HG03159 (cell line): ENCODE results near the gene GAPDHS.
A peak's percentile ranks its signal among the peaks of the same experiment; 100 is the strongest.

Source experiments
- ATAC-seq: cut with Tn5 transposase; IDR thresholded peaks from one replicate; pipeline ENCODE4 v1.9.1; 2021; ENCODE audit warnings: mild to moderate bottlenecking, moderate library complexity; ENCODE audit not compliant: unreplicated experiment

The GAPDHS gene

DNA sequence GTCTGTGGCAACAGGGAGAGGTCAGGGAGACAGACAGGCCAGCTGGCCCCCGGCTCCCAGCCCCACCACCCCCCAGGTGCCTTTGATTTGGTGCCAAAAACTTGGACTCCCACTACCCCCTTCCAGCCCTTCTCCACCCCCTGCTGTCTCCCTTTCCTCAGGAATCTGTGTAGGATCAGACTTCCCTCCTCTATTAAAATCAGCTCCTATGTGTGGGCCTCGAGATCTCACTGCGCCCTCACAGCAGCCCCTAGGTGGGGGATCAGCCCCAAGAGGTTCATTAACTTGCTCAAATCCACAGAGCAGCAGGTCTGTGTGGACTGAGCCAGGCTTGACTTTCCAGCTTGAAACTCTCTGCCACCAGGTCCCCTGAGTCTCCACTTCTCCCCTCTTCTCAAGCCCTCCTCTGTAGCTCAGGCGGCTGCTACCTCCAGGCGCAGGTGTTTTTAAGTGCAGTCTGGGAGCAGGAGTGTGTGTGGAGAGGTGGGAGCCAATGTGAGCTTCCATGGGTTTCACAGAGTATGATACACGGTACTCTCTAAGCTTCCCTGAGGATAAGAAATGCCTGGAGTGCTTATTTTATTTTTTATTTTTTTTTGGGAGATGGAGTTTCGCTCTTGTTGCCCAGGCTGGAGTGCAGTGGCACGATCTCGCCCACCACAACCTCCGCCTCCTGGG lies 1.7 kb downstream of the GAPDHS start:
- ATAC-seq = no peak

DNA sequence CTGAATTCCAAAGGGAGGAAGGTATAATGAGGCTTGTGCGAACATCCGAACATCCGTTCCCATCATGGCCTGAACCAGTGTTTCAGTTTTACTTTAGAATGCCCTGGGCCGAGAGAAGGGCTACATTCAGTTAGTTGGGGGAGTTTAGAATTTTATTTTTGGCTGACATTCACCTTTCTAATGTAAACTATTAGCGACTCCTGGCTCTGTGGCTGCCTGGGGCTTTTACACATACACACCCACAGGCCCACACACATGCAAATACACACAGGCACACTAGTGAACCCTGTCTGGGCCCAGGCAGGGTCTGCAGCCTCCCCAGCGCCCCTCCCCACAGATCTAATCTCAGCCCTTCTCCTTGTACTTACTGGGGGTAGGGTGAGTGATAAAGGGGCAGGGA lies 6.1 kb downstream of the GAPDHS start:
- ATAC-seq = no peak

DNA sequence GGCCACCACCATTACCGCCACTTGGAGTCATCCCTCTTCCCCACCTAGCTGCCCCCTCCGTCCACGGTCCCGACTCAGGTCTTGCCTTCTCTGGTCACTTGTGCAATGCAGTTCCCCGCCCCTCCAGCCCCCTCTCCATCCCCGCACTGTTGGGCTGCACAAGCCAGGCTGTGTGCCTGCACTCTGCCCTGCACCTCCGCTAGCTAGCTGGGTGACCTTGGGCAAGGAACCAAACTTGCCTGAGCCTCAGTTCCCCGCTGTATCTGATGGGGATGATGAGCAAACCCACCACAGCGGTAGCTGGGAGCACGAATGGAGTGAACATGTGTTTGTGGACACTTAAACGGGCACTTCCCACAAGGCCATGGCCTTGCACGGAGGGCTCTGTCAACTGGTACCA lies 6.6 kb downstream of the GAPDHS start:
- no peak for ATAC-seq

DNA sequence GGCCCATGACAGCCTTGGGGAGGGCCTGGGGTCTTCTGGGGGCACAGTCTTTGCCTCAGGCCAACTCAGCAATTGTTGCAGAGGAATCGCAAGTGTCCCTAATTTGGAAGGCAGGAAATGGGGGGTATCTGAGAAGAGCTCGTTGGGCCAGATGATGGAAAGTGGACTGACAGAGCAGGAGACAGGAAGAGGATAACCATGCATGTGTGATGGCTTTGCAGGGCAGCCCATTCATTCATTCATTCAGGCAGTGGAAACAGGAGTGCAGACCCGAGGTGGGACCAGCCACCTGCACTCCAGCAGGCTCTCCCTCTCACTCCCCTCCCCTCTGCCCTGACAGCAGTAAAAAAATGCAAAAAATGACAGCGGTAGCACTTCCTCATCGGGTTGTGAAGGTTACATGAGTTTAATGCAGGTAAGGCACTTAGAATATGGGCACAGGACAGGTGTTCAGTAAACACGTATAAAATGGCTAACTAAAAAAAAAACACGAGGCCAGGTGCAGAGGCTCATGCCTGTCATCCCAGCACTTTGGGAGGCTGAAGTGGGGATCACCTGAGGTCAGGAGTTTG lies 7.2 kb downstream of the GAPDHS start:
- ATAC-seq = no peak

DNA sequence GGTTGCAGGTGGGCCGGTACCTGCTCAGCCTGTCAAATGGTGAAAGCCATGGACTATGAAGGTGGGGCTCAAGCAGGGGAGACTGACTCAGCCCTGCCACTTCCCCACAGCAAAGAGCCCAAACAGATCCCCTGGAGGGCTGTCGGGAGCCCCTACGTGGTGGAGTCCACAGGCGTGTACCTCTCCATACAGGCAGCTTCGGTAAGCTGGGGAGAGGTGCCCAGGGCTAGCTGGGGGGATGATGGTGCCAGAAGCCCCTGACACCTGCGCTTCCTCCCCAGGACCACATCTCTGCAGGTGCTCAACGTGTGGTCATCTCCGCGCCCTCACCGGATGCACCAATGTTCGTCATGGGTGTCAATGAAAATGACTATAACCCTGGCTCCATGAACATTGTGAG lies 9.0 kb downstream of the GAPDHS start:
- ATAC-seq = no peak

DNA sequence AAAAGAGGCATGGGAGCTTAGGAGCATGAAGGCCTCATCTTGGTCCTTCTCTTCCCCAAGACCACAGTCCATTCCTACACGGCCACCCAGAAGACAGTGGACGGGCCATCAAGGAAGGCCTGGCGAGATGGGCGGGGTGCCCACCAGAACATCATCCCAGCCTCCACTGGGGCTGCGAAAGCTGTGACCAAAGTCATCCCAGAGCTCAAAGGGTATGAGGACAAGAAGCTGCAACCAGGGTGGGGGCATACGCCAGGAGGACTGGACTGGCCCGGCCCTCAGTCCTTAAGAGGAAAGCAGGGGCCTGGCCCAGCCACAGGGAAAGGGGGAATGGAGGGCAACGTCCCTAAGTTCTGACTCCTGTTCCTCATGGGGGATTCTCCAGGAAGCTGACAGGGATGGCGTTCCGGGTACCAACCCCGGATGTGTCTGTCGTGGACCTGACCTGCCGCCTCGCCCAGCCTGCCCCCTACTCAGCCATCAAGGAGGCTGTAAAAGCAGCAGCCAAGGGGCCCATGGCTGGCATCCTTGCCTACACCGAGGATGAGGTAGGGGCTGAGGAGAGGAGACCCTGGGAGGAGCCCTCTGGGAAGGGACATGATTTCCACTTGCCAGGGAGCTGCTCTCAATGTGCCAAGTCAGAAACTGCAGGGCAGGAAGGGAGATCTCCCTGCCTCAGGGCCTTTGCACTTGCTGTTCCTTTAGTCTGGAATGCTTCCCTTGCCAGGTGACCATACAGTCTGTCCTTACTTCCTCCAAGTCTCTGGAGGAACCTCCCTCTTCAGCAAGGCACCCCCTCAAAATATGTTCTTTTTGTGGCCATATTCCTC lies 10.2 kb downstream of the GAPDHS start:
- ATAC-seq = no peak

DNA sequence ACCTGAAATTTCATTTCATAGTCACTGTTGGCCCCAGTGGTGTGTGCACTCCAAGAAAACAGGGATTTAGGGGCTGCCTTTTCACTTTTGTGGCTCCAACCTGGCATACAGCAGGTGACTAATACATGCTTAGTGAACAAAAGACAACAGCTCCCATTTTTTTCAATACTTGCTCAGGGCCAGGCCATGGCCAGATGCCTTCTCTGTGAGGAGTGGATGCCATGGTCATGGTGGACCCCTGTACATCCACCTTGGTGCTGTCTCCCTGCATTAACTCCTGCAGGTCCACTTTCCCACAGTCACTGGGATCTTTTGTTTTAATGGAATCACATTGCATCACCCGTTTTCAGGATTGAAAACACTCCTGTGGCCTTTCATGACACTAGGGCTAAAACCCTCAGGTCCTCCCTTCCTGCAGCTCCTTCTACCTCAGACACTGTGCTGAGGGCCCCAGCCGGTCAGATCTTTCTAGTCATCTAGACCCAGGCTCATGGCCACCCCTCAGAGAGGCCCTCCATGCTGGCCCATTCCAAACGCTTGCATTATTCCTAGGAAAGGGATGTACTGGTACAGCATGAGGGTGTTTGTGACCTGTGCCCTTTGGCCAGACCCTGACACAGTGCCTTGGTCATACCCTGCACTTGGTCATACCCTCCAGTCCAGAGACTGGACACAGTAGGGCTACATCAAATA lies 11.0 kb downstream of the GAPDHS start:
- no peak for ATAC-seq

DNA sequence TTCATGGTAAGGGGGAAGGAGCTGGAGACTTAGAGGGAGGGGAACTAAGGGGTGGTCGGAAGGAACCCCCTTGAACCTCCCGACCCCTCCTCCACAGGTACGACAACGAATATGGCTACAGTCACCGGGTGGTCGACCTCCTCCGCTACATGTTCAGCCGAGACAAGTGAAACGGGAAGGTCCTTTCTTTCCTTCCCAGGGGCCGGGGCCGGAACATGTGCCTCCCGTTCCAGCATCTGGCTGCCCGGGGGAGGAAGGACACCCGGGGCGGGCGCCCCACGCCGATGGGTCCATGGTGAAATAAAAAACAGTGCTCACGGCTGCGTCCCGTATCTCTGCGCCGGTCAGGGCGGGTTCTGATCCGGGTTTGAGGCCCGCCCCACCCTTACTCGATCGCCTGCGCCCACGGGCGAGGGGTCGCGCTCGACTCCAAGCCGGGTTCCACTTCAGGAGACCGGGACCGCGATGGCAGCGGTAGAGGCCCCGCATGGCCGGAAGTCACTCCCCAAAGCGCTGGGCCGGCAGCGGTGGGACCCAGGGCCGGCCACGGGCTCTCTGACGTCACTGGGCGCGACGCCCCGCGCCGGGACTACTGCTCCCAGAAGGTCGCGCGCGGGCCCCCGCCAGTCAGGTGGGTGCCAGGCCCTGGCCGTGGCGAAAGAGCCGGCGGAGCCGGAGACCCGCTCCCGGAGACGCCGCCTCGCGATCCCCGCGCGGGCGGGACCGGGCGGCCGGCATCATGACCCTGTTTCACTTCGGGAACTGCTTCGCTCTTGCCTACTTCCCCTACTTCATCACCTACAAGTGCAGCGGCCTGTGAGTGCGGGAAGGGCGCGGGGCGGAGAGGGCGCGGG lies 12.0 kb downstream of the GAPDHS start, which contains the start of gene TMEM147:
TMEM147 (plus strand) TSS at position 626 of the 854 bp plus-strand sequence; CDS start at position 740, 114 bp downstream.
- peak; percentile 81 for ATAC-seq

DNA sequence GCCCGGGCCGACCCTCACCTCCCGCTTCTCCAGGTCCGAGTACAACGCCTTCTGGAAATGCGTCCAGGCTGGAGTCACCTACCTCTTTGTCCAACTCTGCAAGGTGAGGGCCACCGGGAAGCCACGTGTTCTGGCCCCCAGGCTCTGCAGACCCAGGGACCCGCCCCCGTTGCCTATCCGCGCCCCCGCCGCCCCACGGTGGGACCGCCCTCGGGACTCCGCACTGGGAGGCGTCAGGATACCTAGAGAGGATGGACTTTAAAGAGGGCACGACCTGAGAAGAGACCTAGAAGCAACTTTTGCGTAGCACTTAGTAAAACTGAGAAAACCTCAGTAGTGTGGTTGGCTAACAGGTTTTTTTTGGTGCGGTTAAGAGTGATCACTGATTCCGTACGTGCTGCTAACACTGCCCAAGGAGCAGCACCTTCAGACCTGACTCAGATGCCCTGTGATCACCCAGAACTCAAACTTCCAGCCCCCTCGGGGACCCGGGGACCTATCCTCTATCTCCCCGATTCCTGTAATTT lies 12.7 kb downstream of the GAPDHS start:
- ATAC-seq = peak; percentile 36

DNA sequence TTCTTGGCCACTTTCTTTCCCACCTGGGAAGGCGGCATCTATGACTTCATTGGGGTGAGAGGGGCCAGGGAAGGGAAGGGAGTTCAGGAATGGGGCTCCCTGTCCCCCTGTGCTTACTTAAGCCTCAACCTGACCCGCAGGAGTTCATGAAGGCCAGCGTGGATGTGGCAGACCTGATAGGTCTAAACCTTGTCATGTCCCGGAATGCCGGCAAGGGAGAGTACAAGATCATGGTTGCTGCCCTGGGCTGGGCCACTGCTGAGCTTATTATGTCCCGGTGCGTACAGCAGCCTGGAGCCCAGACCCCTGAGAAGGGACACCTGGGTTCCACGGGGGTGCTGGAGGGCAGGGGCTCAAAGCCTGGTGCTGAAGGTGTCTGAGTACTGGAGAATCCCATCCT lies 13.3 kb downstream of the GAPDHS start:
- no peak for ATAC-seq

DNA sequence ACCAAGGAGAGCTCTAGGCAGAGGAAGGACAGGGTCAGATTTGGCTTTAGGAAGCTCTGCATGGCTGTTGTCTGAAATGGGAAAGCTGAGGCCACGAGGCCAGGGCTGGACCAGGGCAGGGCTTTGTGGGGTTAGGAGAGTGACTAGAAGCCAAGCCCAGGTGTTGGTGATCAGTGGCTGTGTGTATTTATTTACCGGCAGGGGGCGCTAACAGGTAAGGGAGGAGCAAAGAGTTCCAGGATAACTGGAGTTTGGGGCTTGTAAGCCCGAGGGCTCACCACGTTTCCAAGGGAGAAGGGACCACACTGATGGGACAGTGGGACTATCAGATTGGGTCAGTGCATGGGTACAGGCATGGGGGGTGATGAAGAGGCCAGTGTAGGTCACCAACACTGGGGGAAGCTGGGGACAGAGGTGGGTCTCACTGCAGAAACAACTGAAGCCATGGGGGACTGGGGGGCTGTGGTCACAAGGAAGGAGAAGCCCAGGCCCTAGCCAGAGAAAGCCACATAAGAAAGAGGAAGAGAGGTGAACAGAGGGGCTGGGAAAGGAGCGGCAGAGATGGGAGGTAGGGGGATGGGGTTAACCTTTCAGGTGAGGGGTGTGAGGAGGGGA lies 16.0 kb downstream of the GAPDHS start:
- no peak for ATAC-seq

DNA sequence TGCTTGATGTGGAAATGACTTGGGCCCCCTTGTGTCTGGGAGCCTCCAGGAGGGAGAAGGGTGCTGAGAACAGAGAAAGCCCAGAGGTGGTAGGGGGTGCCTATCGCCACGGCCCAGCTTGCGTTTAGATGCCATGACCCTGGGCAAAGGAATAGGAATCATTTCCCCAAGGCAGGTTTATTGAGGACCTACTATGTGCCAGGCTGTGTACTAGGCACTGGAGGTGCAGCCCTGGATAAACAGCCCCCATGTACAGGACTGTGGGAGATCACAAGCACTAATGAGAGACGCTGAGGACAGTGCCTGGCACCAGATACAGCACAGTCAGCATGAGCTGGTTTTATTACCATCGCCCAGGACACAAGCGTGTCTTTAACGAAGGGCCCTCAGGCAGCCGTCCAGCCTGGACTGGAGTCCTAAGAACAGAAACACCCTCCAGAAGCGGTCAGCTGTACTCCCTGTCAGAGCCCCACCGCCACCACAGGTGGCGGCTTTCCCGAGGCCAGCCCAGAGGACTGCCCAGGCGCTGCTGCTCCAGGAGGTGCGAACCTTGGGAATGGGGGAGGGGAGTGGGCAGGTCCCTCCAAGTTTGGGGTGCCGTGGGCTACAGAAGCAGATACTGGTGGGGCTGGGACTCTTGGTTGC lies 16.7 kb downstream of the GAPDHS start:
- no peak for ATAC-seq

DNA sequence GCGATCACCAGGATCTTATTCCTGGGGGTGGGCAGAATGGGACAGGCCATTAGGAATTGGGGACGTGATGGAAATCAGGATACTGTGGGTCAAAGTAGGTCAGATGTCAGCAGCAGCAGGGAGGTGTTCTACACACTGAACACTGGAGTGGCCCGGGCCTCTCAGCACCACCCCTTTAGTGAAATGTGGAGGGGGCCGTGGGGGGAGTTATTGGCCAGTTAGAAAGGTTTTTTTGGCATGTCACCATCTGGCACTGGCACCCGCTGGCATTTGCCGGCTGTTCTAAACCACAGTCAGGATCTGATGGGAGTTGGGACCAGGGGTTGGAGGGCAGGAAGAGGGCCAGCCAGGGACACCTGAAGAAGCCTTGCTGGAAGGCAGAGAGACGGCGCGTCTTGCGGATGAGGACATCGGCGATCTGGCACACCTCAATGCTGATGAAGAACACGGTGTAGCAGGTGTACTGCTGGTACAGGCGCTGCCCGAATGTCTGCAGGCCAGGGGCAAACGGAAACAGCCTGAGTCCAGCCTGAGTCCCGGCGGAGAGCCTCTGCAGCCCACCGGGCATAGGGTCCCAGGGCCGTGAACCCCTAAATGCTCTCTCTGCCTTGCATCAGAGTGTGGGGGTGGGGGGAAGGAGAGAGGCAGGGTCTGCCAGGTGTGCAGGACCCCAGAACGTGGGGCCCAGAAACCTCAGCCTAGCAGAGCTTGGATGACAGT lies 18.0 kb downstream of the GAPDHS start:
- no peak for ATAC-seq

DNA sequence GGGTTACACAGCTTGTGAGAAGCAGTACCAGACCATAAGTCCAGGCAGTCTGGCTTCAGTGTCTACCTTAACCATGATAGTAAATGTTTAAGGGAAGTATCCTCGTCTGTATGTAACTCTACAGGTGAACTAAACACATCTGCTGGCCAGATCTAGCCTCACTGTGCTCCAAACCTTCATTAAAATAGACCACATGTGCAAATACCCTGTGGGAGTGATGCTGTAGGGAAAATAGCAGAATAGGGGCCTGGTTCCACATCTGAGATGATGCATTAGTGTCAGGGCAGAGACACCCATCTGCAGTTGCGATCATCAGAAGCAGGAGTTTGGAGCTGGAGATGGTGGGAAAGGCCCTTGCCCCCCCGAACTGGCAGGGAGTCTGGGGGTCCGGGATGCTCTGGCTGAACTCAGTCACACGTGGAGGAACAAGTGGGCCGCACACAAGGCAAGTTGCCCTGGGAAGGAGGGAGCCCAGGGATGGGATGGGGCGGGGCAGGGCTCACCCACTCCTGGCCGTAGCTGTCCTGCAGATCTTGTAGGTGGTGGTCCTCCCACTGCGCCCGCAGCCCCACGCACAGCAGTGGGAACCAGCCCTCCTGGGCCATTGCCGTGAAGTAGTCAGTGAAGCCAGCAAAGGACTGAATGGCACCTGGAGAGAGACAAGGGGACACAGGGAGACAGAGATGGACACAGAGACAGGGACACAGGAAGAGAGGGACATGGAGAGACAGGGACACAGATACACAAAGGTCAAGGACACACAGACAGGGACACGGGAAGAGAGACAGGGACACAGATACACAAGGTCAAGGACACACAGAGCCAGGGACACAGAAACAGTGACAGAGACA lies 19.5 kb downstream of the GAPDHS start:
- no peak for ATAC-seq

DNA sequence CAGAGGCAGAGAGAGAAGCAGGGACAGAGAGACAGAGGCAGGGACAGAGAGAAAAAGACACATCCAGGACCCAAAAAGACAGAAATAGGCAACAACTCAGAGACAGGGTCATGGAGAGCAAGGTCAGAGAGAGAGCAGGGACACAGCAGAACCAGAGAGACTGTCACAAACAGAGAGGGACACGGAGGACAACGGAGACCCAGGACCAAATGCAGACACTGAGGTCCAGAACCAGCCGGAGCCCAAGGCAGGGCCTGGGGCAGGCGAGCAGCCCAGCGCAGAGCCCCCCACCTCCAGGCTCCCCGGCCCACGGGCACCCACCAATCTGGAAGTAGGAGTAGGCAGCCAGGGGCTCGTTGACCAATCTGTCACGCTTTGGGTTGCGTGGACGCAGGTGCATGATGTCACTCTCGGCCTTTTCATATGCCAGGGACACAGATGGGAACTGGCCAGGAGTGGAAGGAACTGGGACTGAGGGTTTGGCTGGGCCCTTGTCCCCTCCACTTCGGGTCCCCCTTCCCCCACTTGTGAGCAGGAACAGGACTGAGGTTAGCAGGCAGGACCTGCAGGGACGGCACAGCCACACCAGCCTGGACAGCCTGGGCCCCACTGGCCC lies 20.2 kb downstream of the GAPDHS start:
- no peak for ATAC-seq

DNA sequence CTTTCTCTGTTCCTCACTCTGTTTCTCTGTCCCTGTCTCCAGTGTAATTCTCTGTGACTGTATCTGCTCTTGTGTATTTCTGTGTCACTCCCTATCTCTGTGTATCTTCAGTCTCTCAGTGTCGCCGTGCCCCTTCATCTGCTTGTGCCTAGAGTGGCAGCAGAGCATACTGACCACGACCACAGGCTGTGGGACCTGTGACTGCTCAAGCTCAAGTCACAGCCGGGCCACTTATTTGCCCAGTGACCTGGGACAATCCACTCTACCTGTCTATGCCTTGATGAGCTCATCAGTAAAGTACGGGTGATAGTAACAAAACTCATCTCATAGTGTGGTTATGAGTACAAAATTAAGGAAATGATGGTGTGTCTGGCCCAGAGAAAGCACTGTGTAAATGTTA lies 20.8 kb downstream of the GAPDHS start:
- ATAC-seq = no peak

DNA sequence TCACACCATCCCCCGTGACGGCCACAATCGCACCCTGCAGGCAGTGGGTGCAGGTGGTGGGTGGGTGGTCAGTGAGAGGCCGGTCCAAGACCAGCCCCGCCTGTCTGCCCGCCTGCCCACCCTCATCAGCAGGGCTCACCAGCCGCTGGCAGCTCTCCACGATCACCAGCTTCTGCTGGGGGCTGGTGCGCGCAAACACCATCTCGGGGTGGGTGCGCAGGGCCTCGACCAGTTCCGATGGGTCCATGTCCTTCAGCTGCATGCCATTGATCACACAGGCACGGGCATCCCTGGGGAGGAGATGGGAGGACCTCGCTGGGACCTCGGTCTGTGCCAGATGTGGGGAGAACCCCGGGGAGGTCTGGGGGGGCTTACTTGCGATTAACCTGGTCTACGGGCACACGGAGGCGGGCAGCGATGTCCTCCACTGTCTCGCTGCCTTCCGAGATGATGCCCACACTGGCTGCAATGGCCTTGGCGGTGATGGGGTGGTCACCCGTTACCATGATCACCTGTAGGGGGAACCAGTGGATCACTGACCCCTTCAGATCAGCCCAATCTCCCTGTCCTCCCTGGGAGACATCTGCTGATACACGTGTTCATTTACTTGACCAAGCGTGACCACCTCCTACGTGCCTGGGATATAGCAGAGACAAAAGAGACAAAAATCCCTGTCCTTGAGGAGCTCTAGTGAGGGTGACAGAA lies 22.2 kb downstream of the GAPDHS start:
- no peak for ATAC-seq
